Daoy (cell line): ENCODE results near the gene BCL2L12. TPM values are rescaled to one million over a fixed set of nuclear protein-coding genes. Genes with fewer than 3 reads are reported as not detected.
"Not testable (repeated sequence)": the region's sequence is repeated elsewhere in the genome, so short reads cannot be mapped to it uniquely, and the experiment has no call there.

ENCODE experiments used
- DNase-seq: peaks from one replicate; pipeline ENCODE4 v3.0.0-alpha.2; 2015; ENCODE audit warnings: low read depth
- total RNA-seq: library from RNA; depleted of rRNA; stranded (reverse); fragments of >200 nt; shearing (Covaris generic); gene quantifications from 2 replicates; pipeline ENCODE4 v1.2.3, GENCODE V29; 2014; rRNA removed

Gene BCL2L12
- total RNA-seq, 1 experiment from 2014 or later, result 18.1 TPM

- peak; percentile 89 for DNase-seq
Observed at GRCh38 chr19:49712397-49712859, 46.7 kb downstream of the BCL2L12 start.

DNA sequence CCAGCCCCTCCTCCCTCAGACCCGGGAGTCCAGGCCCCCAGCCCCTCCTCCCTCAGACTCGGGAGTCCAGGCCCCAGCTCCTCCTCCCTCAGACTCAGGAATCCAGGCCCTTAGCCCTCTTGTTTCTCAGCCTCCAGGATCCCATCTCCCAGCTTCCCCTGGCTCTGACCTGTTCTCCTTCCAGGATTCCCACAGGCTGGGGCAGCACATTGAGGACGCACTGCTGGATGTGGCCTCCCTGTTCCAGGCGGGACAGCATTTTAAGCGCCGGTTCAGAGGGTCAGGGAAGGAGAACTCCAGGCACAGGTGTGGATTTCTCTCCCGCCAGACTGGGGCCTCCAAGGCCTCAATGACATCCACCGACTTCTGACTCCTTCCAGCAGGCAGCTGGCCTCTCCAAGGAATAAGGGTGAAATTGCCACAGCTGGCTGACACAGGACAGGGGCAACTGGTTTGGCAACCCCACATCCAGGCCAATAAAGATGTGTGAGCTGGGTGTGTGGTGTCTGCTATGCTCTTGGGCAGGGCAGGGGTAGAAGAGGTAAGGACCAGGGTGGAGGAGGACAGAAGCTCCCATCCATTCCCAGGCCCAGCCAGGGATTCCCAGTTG is 47.6 kb downstream of the BCL2L12 start:
- no peak for DNase-seq

DNA sequence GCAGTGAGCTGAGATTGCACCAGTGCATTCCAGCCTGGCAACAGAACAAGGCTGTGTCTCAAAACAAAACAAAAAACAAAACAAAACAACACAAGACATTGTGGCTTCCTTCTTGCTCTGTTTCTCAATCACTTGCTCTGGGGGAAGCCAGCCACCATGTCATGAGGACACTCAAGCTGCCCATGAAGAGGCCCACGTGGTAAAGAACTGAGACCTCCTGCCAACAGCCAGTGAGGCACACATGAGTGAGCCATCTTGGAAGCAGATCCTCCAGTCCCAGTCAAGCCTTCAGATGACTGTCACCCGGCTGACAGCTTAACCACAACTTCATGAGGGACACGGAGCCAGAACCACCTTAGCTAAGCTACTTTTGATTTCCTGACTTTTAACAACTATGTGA is 50.4 kb downstream of the BCL2L12 start:
- no peak for DNase-seq

GRCh38 chr19:49718511-49718910 is 52.8 kb downstream of the BCL2L12 start:
- DNase-seq, result no peak

- no peak for DNase-seq
Observed at GRCh38 chr19:49718991-49719390, 53.3 kb downstream of the BCL2L12 start.

GRCh38 chr19:49719420-49719819 is 53.7 kb downstream of the BCL2L12 start:
- not testable (repeated sequence) for DNase-seq

Other genes starting within 250 kb of the BCL2L12 start
- not detected in 2 replicates for gene PTH2, start 242.5 kb upstream of the BCL2L12 start, total RNA-seq
- gene GFY, start 240.5 kb upstream of the BCL2L12 start, total RNA-seq, result not detected in 2 replicates
- gene SLC17A7, start 224.4 kb upstream of the BCL2L12 start, total RNA-seq, result not detected in 2 replicates
- 146 and 200 TPM in 2 replicates for gene PIH1D1, start 214.1 kb upstream of the BCL2L12 start, total RNA-seq
- gene ALDH16A1, start 212.7 kb upstream of the BCL2L12 start, total RNA-seq, result 50.5 and 86.2 TPM in 2 replicates
- 1.5 and 4.7 TPM in 2 replicates for gene FLT3LG, start 191.7 kb upstream of the BCL2L12 start, total RNA-seq
- 2,661 and 3,645 TPM in 2 replicates for gene RPL13A, start 178.3 kb upstream of the BCL2L12 start, total RNA-seq
- gene RPS11, start 169.5 kb upstream of the BCL2L12 start, total RNA-seq, result 3,589 and 4,520 TPM in 2 replicates
- gene FCGRT, start 153.3 kb upstream of the BCL2L12 start, total RNA-seq, result 3.5 and 3.7 TPM in 2 replicates
- gene RCN3, start 137.9 kb upstream of the BCL2L12 start, total RNA-seq, result 178 and 202 TPM in 2 replicates
- 182 and 246 TPM in 2 replicates for gene NOSIP, start 85.4 kb upstream of the BCL2L12 start, total RNA-seq
- gene PRRG2, start 84.6 kb upstream of the BCL2L12 start, total RNA-seq, result 0.30 and 5.8 TPM in 2 replicates
- 1.7 and 2.5 TPM in 2 replicates for gene PRR12, start 74.8 kb upstream of the BCL2L12 start, total RNA-seq
- 11.0 and 12.7 TPM in 2 replicates for gene RRAS, start 25.8 kb upstream of the BCL2L12 start, total RNA-seq
- gene SCAF1, start 23.7 kb upstream of the BCL2L12 start, total RNA-seq, result 32.5 and 32.8 TPM in 2 replicates
- 88.0 and 110 TPM in 2 replicates for gene IRF3, start 76 bp upstream of the BCL2L12 start, total RNA-seq
- 338 and 386 TPM in 2 replicates for gene PRMT1, start 11.3 kb downstream of the BCL2L12 start, total RNA-seq
- 0.27 and 0.40 TPM in 2 replicates for gene ADM5, start 23.7 kb downstream of the BCL2L12 start, total RNA-seq
- gene CPT1C, start 25.2 kb downstream of the BCL2L12 start, total RNA-seq, result 5.0 and 8.3 TPM in 2 replicates
- not detected in 2 replicates for gene TSKS, start 97.4 kb downstream of the BCL2L12 start, total RNA-seq
- 44.8 and 46.5 TPM in 2 replicates for gene AP2A1, start 101.1 kb downstream of the BCL2L12 start, total RNA-seq
- 9.9 and 20.1 TPM in 2 replicates for gene FUZ, start 147.4 kb downstream of the BCL2L12 start, total RNA-seq
- gene MED25, start 152.4 kb downstream of the BCL2L12 start, total RNA-seq, result 17.8 and 29.9 TPM in 2 replicates
- 61.2 and 67.8 TPM in 2 replicates for gene PTOV1, start 185.2 kb downstream of the BCL2L12 start, total RNA-seq
- gene PNKP, start 201.6 kb downstream of the BCL2L12 start, total RNA-seq, result 36.9 and 38.4 TPM in 2 replicates
- gene AKT1S1, start 211.4 kb downstream of the BCL2L12 start, total RNA-seq, result 9.6 and 10.5 TPM in 2 replicates
- gene TBC1D17, start 211.8 kb downstream of the BCL2L12 start, total RNA-seq, result 5.9 and 8.1 TPM in 2 replicates
- 9.1 and 9.3 TPM in 2 replicates for gene IL4I1, start 231.0 kb downstream of the BCL2L12 start, total RNA-seq